ENCODE measurements around the gene USP17L12.
"Not testable (repeated sequence)": the region's sequence is repeated elsewhere in the genome, so short reads cannot be mapped to it uniquely, and the experiment has no call there.

Gene USP17L12

GRCh38 chr4:9219852-9220251 is at the start of gene USP17L12:
Gene USP17L12 (plus strand): TSS chr4:9220152. CDS start chr4:9220152, 0 bp downstream.
- H3K9me3 ChIP-seq; H3K27me3 ChIP-seq (ENCODE audit: low read depth); in situ Hi-C loops (cut with MboI; ENCODE audit: low sequenced_read_pairs): not testable (repeated sequence)

GRCh38 chr4:9210357-9210756 is 9.6 kb upstream of the USP17L12 start, which contains the start of gene USP17L10:
Gene USP17L10 (plus strand): TSS chr4:9210657. CDS start chr4:9210657, 0 bp downstream.
- DNase-seq (ENCODE audit: low spot score in 2 of 2); H3K4me1 ChIP-seq; H3K9me3 ChIP-seq; H3K4me3 ChIP-seq; H3K36me3 ChIP-seq (replicated peaks); H3K27me3 ChIP-seq (ENCODE audit: low read depth); in situ Hi-C loops (cut with MboI; ENCODE audit: low sequenced_read_pairs): not testable (repeated sequence)

More at GRCh38 chr4:9219852-9220251, at the start of gene USP17L12:
- not testable (repeated sequence) for H3K4me1 ChIP-seq; H3K36me3 ChIP-seq (replicated peaks); DNase-seq (ENCODE audit: low spot score in 2 of 2); H3K4me3 ChIP-seq

- in situ Hi-C loops (cut with MboI; ENCODE audit: low sequenced_read_pairs); H3K9me3 ChIP-seq; H3K36me3 ChIP-seq (replicated peaks); DNase-seq (ENCODE audit: low spot score in 2 of 2); H3K4me3 ChIP-seq; H3K4me1 ChIP-seq; H3K27me3 ChIP-seq (ENCODE audit: low read depth): not testable (repeated sequence)
Measured at GRCh38 chr4:9214701-9215100, 5.3 kb upstream of the USP17L12 start.

- H3K36me3 ChIP-seq (replicated peaks); H3K4me3 ChIP-seq; in situ Hi-C loops (cut with MboI; ENCODE audit: low sequenced_read_pairs); H3K27me3 ChIP-seq (ENCODE audit: low read depth); H3K9me3 ChIP-seq; DNase-seq (ENCODE audit: low spot score in 2 of 2); H3K4me1 ChIP-seq: not testable (repeated sequence)
Measured at GRCh38 chr4:9215105-9215504, 4.8 kb upstream of the USP17L12 start, which contains the start of gene USP17L11. Gene USP17L11 (plus strand): TSS chr4:9215405. CDS start chr4:9215405, 0 bp downstream.

GRCh38 chr4:9224596-9224995 is 4.6 kb downstream of the USP17L12 start, which contains the start of gene USP17L13:
Gene USP17L13 (plus strand): TSS chr4:9224896. CDS start chr4:9224896, 0 bp downstream.
- H3K4me3 ChIP-seq; H3K36me3 ChIP-seq (replicated peaks); H3K27me3 ChIP-seq (ENCODE audit: low read depth); H3K9me3 ChIP-seq; H3K4me1 ChIP-seq; DNase-seq (ENCODE audit: low spot score in 2 of 2); in situ Hi-C loops (cut with MboI; ENCODE audit: low sequenced_read_pairs): not testable (repeated sequence)

- in situ Hi-C loops (cut with MboI; ENCODE audit: low sequenced_read_pairs); H3K4me1 ChIP-seq; H3K27me3 ChIP-seq (ENCODE audit: low read depth); H3K4me3 ChIP-seq; H3K36me3 ChIP-seq (replicated peaks); H3K9me3 ChIP-seq; DNase-seq (ENCODE audit: low spot score in 2 of 2): not testable (repeated sequence)
Measured at GRCh38 chr4:9230249-9230648, 10.3 kb downstream of the USP17L12 start.

- H3K36me3 ChIP-seq (replicated peaks); H3K27me3 ChIP-seq (ENCODE audit: low read depth); H3K4me3 ChIP-seq; H3K9me3 ChIP-seq; H3K4me1 ChIP-seq; DNase-seq (ENCODE audit: low spot score in 2 of 2); in situ Hi-C loops (cut with MboI; ENCODE audit: low sequenced_read_pairs): not testable (repeated sequence)
Measured at GRCh38 chr4:9234085-9234484, 14.1 kb downstream of the USP17L12 start, which contains the start of gene USP17L15. Gene USP17L15 (plus strand): TSS chr4:9234385. CDS start chr4:9234385, 0 bp downstream.

- peak in 1 of 2 experiments; percentile 6 for DNase-seq (ENCODE audit: low spot score in 2 of 2)
- H3K27me3 ChIP-seq (ENCODE audit: low read depth); H3K4me3 ChIP-seq; H3K9me3 ChIP-seq; H3K4me1 ChIP-seq; in situ Hi-C loops (cut with MboI; ENCODE audit: low sequenced_read_pairs); H3K36me3 ChIP-seq (replicated peaks): not testable (repeated sequence)
Measured at GRCh38 chr4:9238461-9238860, 18.5 kb downstream of the USP17L12 start.

GRCh38 chr4:9243579-9243978 is 23.6 kb downstream of the USP17L12 start, which contains the start of gene USP17L17:
Gene USP17L17 (plus strand): TSS chr4:9243879. CDS start chr4:9243879, 0 bp downstream.
- H3K4me1 ChIP-seq; in situ Hi-C loops (cut with MboI; ENCODE audit: low sequenced_read_pairs); H3K9me3 ChIP-seq; H3K4me3 ChIP-seq; H3K27me3 ChIP-seq (ENCODE audit: low read depth); H3K36me3 ChIP-seq (replicated peaks); DNase-seq (ENCODE audit: low spot score in 2 of 2): not testable (repeated sequence)

- H3K9me3 ChIP-seq; in situ Hi-C loops (cut with MboI; ENCODE audit: low sequenced_read_pairs); H3K27me3 ChIP-seq (ENCODE audit: low read depth); H3K4me3 ChIP-seq; H3K4me1 ChIP-seq; H3K36me3 ChIP-seq (replicated peaks): not testable (repeated sequence)
- DNase-seq (ENCODE audit: low spot score in 2 of 2) = peak in 1 of 2 experiments; percentile 8
Measured at GRCh38 chr4:9247953-9248680, 28.2 kb downstream of the USP17L12 start, which contains the start of gene USP17L18. Gene USP17L18 (plus strand): TSS chr4:9248630. CDS start chr4:9248630, 0 bp downstream.

GRCh38 chr4:9253078-9253477 is 33.1 kb downstream of the USP17L12 start, which contains the start of gene USP17L19:
Gene USP17L19 (plus strand): TSS chr4:9253378. CDS start chr4:9253378, 0 bp downstream.
- H3K36me3 ChIP-seq (replicated peaks); H3K9me3 ChIP-seq; DNase-seq (ENCODE audit: low spot score in 2 of 2); H3K27me3 ChIP-seq (ENCODE audit: low read depth); H3K4me1 ChIP-seq; H3K4me3 ChIP-seq; in situ Hi-C loops (cut with MboI; ENCODE audit: low sequenced_read_pairs): not testable (repeated sequence)

GRCh38 chr4:9257824-9258223 is 37.9 kb downstream of the USP17L12 start, which contains the start of gene USP17L20:
Gene USP17L20 (plus strand): TSS chr4:9258124. CDS start chr4:9258124, 0 bp downstream.
- H3K36me3 ChIP-seq (replicated peaks); DNase-seq (ENCODE audit: low spot score in 2 of 2); H3K4me3 ChIP-seq; H3K9me3 ChIP-seq; H3K4me1 ChIP-seq; H3K27me3 ChIP-seq (ENCODE audit: low read depth); in situ Hi-C loops (cut with MboI; ENCODE audit: low sequenced_read_pairs): not testable (repeated sequence)

- H3K9me3 ChIP-seq; in situ Hi-C loops (cut with MboI; ENCODE audit: low sequenced_read_pairs): not testable (repeated sequence)
Measured at GRCh38 chr4:9262572-9262971, 42.6 kb downstream of the USP17L12 start, which contains the start of gene USP17L21. Gene USP17L21 (plus strand): TSS chr4:9262872. CDS start chr4:9262872, 0 bp downstream.

GRCh38 chr4:9267319-9267718 is 47.4 kb downstream of the USP17L12 start, which contains the start of gene USP17L22:
Gene USP17L22 (plus strand): TSS chr4:9267619. CDS start chr4:9267619, 0 bp downstream.
- H3K36me3 ChIP-seq (replicated peaks); H3K4me3 ChIP-seq; in situ Hi-C loops (cut with MboI; ENCODE audit: low sequenced_read_pairs); H3K4me1 ChIP-seq; H3K27me3 ChIP-seq (ENCODE audit: low read depth); DNase-seq (ENCODE audit: low spot score in 2 of 2); H3K9me3 ChIP-seq: not testable (repeated sequence)

More at GRCh38 chr4:9262572-9262971, 42.6 kb downstream of the USP17L12 start, which contains the start of gene USP17L21:
- not testable (repeated sequence) for H3K27me3 ChIP-seq (ENCODE audit: low read depth); DNase-seq (ENCODE audit: low spot score in 2 of 2); H3K4me1 ChIP-seq; H3K4me3 ChIP-seq; H3K36me3 ChIP-seq (replicated peaks)
